HepG2 (cell line): ENCODE measurements around the gene GGA1. TPM values are rescaled to one million over a fixed set of nuclear protein-coding genes. Genes with fewer than 3 reads are reported as not detected.
A peak's percentile ranks its signal among the peaks of the same experiment; 100 is the strongest.

Source experiments
- ATAC-seq: fragments of 200-7000 bp; cut with Tn5 transposase; 3 replicates; pipeline ENCODE4 v1.9.1; 2020; ENCODE audit warnings: mild to moderate bottlenecking, moderate library complexity
- BruUV-seq: library from RNA; stranded (reverse); fragments of 400-500 nt; replicated peaks from 2 replicates; lab custom pipeline; 2021; lab: Mats Ljungman, UMichigan
- CTCF ChIA-PET: fragments of 300-600 bp; formaldehyde crosslinking; extraction: SDS; loops from one replicate; lab custom pipeline; 2021; ENCODE audit warnings: low total read pairs, inconsistent platforms, low intra/inter-chr PET ratio; lab: Yijun Ruan, JAX
- POLR2A ChIA-PET: fragments of 350-600 bp; sonication (Branson Sonifier 250); formaldehyde crosslinking; loops from one replicate; lab custom pipeline; 2020; ENCODE audit warnings: antibody characterized with exemption, inconsistent platforms; lab: Yijun Ruan, JAX
- DNase-seq: peaks from one replicate; pipeline ENCODE4 v3.0.0-alpha.2; 2015; ENCODE audit warnings: low spot score
- FAIRE-seq: peaks from 3 replicates; lab custom pipeline; 2011; peaks lifted over from hg19 to GRCh38; lab: Jason Lieb, UNC
- H2AFZ ChIP-seq: one replicate; pipeline ENCODE4 v1.6.1; 2011; ENCODE audit warnings: low read length, inconsistent platforms
- H3K27ac ChIP-seq: fragments of 300-600 bp; 3 replicates; pipeline ENCODE4 v1.8.0; 2011; ENCODE audit warnings: mixed run types, mild to moderate bottlenecking, mixed read lengths, low read length, inconsistent platforms; ENCODE audit not compliant: insufficient read depth; ENCODE audit errors: extremely low read length
- H3K27me3 ChIP-seq, 2 experiments: fragments of 200-600 bp in 1 of 2; 2 replicates in 1 of 2; 3 replicates in 1 of 2; pipeline versions ENCODE4 v1.6.0 to v1.8.0; 2011; ENCODE audit warnings: low read length in 2 of 2, mild to moderate bottlenecking in 2 of 2, moderate library complexity in 2 of 2, inconsistent platforms in 1 of 2; ENCODE audit not compliant: insufficient read depth in 2 of 2, control insufficient read depth in 1 of 2
- H3K36me3 ChIP-seq, 2 experiments: fragments of 200-600 bp in 1 of 2; replicated peaks in 1 of 2; 2 replicates in 1 of 2; 3 replicates in 1 of 2; pipeline versions ENCODE4 v1.5.1 to v1.8.0; 2011; ENCODE audit warnings: low read length in 2 of 2, inconsistent platforms in 1 of 2; ENCODE audit not compliant: insufficient read depth in 2 of 2, control insufficient read depth in 1 of 2
- H3K4me1 ChIP-seq: 2 replicates; pipeline ENCODE4 v1.5.1; 2012; ENCODE audit warnings: low read length, inconsistent platforms; ENCODE audit not compliant: insufficient read depth
- H3K4me2 ChIP-seq: 2 replicates; pipeline ENCODE4 v1.6.0; 2011; ENCODE audit warnings: low read depth, low read length, inconsistent platforms
- H3K4me3 ChIP-seq, 3 experiments: fragments of 200-600 bp in 1 of 3; sonication (generic), shearing (Covaris generic) in 1 of 3; replicated peaks in 1 of 3; 2 replicates each; pipeline ENCODE4 v1.5.1; 2011 to 2016; ENCODE audit warnings: low read length in 3 of 3, inconsistent platforms in 2 of 3, low read depth in 2 of 3, mild to moderate bottlenecking in 2 of 3, control low read depth in 1 of 3, mixed read lengths in 1 of 3; ENCODE audit not compliant: insufficient read depth in 1 of 3
- H3K79me2 ChIP-seq: one replicate; pipeline ENCODE4 v1.6.1; 2011; ENCODE audit warnings: low read length, inconsistent platforms; ENCODE audit not compliant: insufficient read depth
- H3K9ac ChIP-seq: 2 replicates; pipeline ENCODE4 v1.6.0; 2011; ENCODE audit warnings: mild to moderate bottlenecking, low read depth, low read length, inconsistent platforms; ENCODE audit not compliant: insufficient read depth
- H3K9me3 ChIP-seq: 2 replicates; pipeline ENCODE4 v1.5.1; 2012; ENCODE audit warnings: mild to moderate bottlenecking, low read length
- H4K20me1 ChIP-seq: 2 replicates; pipeline ENCODE4 v1.6.0; 2011; ENCODE audit warnings: inconsistent platforms, mild to moderate bottlenecking, low read length, moderate library complexity; ENCODE audit not compliant: insufficient read depth
- ELF1 ChIP-seq: sonication (generic); formaldehyde crosslinking; IDR thresholded peaks from 2 replicates; pipeline ENCODE4 v1.4.0; 2020; ENCODE audit warnings: missing genetic modification reagents
- HOXA9 ChIP-seq: sonication (generic); formaldehyde crosslinking; IDR thresholded peaks from 2 replicates; pipeline ENCODE4 v1.8.1; 2022; ENCODE audit warnings: missing genetic modification reagents, mild to moderate bottlenecking, moderate library complexity, borderline replicate concordance
- ISL2 ChIP-seq: sonication (generic); formaldehyde crosslinking; IDR thresholded peaks from 2 replicates; pipeline ENCODE4 v1.5.0; 2020; ENCODE audit warnings: missing genetic modification reagents
- RFX5 ChIP-seq: IDR thresholded peaks from 2 replicates; pipeline ENCODE4 v1.6.1; 2011; ENCODE audit warnings: low read depth, low read length, improper control_type of control experiment
- TEAD2 ChIP-seq: sonication (generic); formaldehyde crosslinking; IDR thresholded peaks from 2 replicates; pipeline ENCODE4 v1.9.0; 2021; ENCODE audit warnings: missing genetic modification reagents
- ZNF235 ChIP-seq: sonication (generic); formaldehyde crosslinking; IDR thresholded peaks from 2 replicates; pipeline ENCODE4 v1.8.1; 2023; ENCODE audit warnings: mild to moderate bottlenecking, missing genetic modification reagents, borderline replicate concordance
- ZNF766 ChIP-seq: sonication (generic); formaldehyde crosslinking; IDR thresholded peaks from 2 replicates; pipeline ENCODE4 v1.5.0; 2020; ENCODE audit warnings: missing genetic modification reagents, borderline replicate concordance
- WGBS: methylation state at CpG from one replicate; pipeline ENCODE4 v1.1.6; 2017; ENCODE audit warnings: low lambda C conversion rate; 5-methylcytosine and 5-hydroxymethylcytosine counted together
- in situ Hi-C: cut with HindIII; loops from 2 replicates; pipeline ENCODE4 v1.10.0; 2017; ENCODE audit warnings: low pct_unique_long_range_greater_than_20kb; ENCODE audit not compliant: extremely low pct_ligation_motif_present
- intact Hi-C: fragments of 100-400 bp; cut with micrococcal nuclease; formaldehyde crosslinking; loops from one replicate; pipeline ENCODE4 v1.10.0; 2022; ENCODE audit not compliant: unreplicated experiment
- polyA plus RNA-seq, 8 experiments: library from polyadenylated mRNA; depleted of rRNA in 3 of 8; stranded (reverse) in 7 of 8; unstranded in 1 of 8; fragments of >200 nt; fragmentation: Illumina TruSeq in 4 of 8; extraction: Trizol in 4 of 8; gene quantifications; 2 replicates each; pipeline versions ENCODE4 v1.2.1 to v1.2.3, GENCODE V29; 2011 to 2016; ENCODE audit warnings: low read depth in 4 of 8, missing spikeins in 1 of 8, mixed read lengths in 1 of 8; ENCODE audit not compliant: insufficient read depth in 1 of 8
- total RNA-seq, 5 experiments: library from RNA; depleted of rRNA; stranded (reverse); fragments of >200 nt; fragmentation: Illumina TruSeq; extraction: Trizol; gene quantifications; 2 replicates each; pipeline ENCODE4 v1.2.3, GENCODE V29; 2016; ENCODE audit warnings: low read depth in 1 of 5
- TF ChIP-seq, protein P1 (sequence below): sonication (generic); formaldehyde crosslinking; IDR thresholded peaks from 2 replicates; pipeline ENCODE4 v1.5.0; 2020; ENCODE audit warnings: mild to moderate bottlenecking, missing genetic modification reagents, borderline replicate concordance
- TF ChIP-seq, protein P2 (sequence below): sonication (generic); formaldehyde crosslinking; IDR thresholded peaks from 2 replicates; pipeline ENCODE4 v1.9.0; 2021; ENCODE audit warnings: mild to moderate bottlenecking, missing genetic modification reagents

GGA1 gene
- total and polyA plus RNA-seq, 2 of the 13 experiments (the other 11 are each of a cell fraction or from before 2014, with no cell fraction given): 29.1 to 87.2 TPM

DNA sequence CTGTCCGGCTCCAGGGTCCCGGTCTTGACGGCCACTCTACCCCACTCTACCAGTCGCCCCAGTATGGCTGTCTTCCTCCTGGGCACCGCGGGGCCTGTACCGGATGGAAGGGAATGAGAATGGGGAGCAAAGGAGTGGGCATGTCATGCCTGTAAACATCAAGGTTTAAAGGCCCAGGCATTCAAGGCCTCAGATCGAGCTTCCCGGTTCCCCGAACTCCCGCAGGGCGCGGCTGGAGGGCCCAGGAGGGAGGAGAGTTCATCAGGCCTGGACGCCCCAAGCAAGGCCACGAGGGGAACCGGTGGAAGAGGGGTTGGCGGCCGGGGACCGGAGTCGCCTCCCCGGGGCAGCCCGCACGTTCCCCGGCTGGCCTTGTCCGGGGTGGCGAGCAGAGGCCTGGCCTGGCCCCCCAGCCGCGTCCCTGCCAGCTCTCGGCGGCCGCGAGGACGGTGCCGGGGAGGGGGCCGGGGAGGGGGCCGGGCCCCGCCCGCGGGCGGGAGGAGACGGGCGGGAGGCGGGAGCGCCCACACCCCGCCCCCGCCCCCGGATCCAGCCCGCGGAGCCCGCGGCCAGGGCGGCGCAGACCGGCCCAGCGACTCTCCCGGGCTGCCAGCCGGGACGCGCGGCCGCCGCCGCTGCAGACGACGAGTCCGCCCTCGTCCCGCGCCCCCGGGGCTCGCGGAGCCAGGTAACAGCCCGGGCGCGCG lies 48.6 kb upstream of the GGA1 start, which contains the start of gene CDC42EP1 (continued):
- TF ChIP-seq HOXA9 (no peak), ISL2 (CRISPR knock-in tag) (no peak), ZNF235 (CRISPR knock-in tag) (peak; percentile 80; the same call in 1 of the 2 replicates), RFX5 (no peak), TEAD2 (CRISPR knock-in tag) (no peak)
- TF ChIP-seq, protein P1, sequence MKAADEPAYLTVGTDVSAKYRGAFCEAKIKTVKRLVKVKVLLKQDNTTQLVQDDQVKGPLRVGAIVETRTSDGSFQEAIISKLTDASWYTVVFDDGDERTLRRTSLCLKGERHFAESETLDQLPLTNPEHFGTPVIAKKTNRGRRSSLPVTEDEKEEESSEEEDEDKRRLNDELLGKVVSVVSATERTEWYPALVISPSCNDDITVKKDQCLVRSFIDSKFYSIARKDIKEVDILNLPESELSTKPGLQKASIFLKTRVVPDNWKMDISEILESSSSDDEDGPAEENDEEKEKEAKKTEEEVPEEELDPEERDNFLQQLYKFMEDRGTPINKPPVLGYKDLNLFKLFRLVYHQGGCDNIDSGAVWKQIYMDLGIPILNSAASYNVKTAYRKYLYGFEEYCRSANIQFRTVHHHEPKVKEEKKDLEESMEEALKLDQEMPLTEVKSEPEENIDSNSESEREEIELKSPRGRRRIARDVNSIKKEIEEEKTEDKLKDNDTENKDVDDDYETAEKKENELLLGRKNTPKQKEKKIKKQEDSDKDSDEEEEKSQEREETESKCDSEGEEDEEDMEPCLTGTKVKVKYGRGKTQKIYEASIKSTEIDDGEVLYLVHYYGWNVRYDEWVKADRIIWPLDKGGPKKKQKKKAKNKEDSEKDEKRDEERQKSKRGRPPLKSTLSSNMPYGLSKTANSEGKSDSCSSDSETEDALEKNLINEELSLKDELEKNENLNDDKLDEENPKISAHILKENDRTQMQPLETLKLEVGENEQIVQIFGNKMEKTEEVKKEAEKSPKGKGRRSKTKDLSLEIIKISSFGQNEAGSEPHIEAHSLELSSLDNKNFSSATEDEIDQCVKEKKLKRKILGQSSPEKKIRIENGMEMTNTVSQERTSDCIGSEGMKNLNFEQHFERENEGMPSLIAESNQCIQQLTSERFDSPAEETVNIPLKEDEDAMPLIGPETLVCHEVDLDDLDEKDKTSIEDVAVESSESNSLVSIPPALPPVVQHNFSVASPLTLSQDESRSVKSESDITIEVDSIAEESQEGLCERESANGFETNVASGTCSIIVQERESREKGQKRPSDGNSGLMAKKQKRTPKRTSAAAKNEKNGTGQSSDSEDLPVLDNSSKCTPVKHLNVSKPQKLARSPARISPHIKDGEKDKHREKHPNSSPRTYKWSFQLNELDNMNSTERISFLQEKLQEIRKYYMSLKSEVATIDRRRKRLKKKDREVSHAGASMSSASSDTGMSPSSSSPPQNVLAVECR: peak; percentile 70
- TF ChIP-seq, all 625 proteins: peak for 159

DNA sequence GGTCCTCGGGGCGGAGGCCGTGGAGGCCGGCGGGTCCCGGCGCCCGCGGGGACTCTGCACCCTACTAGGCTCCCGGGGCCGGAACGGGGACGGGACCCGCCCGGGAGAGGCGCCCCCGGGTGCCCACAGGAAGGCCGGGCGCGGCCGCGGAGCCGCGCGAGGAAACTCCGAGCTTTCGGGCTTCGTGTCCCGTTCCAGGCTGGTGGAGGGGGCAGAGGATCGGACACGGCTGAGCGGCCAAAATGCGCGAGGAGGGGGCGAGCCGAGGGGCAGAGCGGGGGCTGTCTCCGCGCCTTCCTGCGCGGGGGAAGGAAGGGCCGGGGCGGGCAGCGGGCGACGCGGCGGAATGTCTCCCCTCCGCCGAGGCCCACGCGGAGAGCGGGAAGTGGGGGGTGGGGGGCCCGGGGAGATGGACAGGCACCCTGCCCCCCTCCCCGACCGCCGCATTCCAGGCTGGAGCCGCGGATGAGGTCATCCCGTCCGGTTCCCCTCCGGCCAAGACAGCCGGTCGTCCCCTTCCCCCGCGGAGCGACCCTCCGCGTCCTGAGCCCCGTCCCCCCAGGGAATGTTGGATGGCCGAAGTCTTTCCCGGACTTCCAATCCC lies 47.9 kb upstream of the GGA1 start:
- DNase-seq: no peak
- ChIA-PET POLR2A (interaction anchor here (1.0 to 17.5 kb wide), 10 partner anchors 9 to 101 kb away, joined by 3 to 976 read pairs (median 6); partner anchors contain the start of genes GGA1 and LGALS2), CTCF (interaction anchor here (1.5 to 4.1 kb wide), 2 partner anchors 10 to 15 kb away, joined by 5 to 39 read pairs; no protein-coding TSS in a partner anchor)
- Histone ChIP-seq H3K9me3 (no peaks in the 10 kb centered on the region), H3K79me2 (peaks cover 53% of the 10 kb centered on the region), H3K27ac (peak overlapping the region; percentile 91), H3K36me3 (peaks cover 1 to 9% of the 10 kb centered on the region in 2 experiments; a peak in 4 of 5 replicates), H3K4me3 (peak overlapping the region; percentile 91 to 98 (median 98)), H3K4me2 (peak overlapping the region; percentile 96), H4K20me1 (peaks cover 19% of the 10 kb centered on the region), H3K27me3 (no peaks in the 10 kb centered on the region; a peak in 2 of 5 replicates), H2AFZ (no peak overlapping the region), H3K9ac (peak overlapping the region; percentile 99), H3K4me1 (peaks cover 81% of the 10 kb centered on the region)
- ATAC-seq: peak; percentile 2; the same call in 1 of the 3 replicates
- under 1% methylated on average over 17 of the region's 72 CpGs for WGBS
- intact Hi-C loops: no loop called here
- in situ Hi-C loops: no loop called here
- no peak for FAIRE-seq
- no TSS peak for BruUV-seq
- TF ChIP-seq, protein P2, sequence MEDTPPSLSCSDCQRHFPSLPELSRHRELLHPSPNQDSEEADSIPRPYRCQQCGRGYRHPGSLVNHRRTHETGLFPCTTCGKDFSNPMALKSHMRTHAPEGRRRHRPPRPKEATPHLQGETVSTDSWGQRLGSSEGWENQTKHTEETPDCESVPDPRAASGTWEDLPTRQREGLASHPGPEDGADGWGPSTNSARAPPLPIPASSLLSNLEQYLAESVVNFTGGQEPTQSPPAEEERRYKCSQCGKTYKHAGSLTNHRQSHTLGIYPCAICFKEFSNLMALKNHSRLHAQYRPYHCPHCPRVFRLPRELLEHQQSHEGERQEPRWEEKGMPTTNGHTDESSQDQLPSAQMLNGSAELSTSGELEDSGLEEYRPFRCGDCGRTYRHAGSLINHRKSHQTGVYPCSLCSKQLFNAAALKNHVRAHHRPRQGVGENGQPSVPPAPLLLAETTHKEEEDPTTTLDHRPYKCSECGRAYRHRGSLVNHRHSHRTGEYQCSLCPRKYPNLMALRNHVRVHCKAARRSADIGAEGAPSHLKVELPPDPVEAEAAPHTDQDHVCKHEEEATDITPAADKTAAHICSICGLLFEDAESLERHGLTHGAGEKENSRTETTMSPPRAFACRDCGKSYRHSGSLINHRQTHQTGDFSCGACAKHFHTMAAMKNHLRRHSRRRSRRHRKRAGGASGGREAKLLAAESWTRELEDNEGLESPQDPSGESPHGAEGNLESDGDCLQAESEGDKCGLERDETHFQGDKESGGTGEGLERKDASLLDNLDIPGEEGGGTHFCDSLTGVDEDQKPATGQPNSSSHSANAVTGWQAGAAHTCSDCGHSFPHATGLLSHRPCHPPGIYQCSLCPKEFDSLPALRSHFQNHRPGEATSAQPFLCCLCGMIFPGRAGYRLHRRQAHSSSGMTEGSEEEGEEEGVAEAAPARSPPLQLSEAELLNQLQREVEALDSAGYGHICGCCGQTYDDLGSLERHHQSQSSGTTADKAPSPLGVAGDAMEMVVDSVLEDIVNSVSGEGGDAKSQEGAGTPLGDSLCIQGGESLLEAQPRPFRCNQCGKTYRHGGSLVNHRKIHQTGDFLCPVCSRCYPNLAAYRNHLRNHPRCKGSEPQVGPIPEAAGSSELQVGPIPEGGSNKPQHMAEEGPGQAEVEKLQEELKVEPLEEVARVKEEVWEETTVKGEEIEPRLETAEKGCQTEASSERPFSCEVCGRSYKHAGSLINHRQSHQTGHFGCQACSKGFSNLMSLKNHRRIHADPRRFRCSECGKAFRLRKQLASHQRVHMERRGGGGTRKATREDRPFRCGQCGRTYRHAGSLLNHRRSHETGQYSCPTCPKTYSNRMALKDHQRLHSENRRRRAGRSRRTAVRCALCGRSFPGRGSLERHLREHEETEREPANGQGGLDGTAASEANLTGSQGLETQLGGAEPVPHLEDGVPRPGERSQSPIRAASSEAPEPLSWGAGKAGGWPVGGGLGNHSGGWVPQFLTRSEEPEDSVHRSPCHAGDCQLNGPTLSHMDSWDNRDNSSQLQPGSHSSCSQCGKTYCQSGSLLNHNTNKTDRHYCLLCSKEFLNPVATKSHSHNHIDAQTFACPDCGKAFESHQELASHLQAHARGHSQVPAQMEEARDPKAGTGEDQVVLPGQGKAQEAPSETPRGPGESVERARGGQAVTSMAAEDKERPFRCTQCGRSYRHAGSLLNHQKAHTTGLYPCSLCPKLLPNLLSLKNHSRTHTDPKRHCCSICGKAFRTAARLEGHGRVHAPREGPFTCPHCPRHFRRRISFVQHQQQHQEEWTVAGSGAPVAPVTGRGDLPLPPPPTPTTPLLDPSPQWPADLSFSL (CRISPR knock-in tag): no peak
- TF ChIP-seq ZNF766 (no peak), ELF1 (CRISPR knock-in tag) (no peak)
